ENCODE measurements around the gene YLPM1. TPM values are rescaled to one million over a fixed set of nuclear protein-coding genes. Genes with fewer than 3 reads are reported as not detected.

YLPM1 gene
- total and polyA plus RNA-seq, 2 donors (not counting 1 experiment from before 2014, with no cell fraction given): 22.4 to 116 TPM

GRCh38 chr14:74858022-74858421 is 94.9 kb downstream of the YLPM1 start:
- ATAC-seq (ENCODE audit: low read depth) (no peak), DNase-seq (no peak)
- ChIA-PET POLR2A (no interaction called here), CTCF (interaction anchor here (1.4 to 41.3 kb wide), 7 partner anchors 9 to 249 kb away, joined by 3 to 926 read pairs (median 82); partner anchors contain the start of genes DLST and PROX2)
- H4K20me1 ChIP-seq (ENCODE audit: control insufficient read depth, insufficient read depth, low read length, poor library complexity, severe bottlenecking): no peaks in the 10 kb centered on the region
- H3K27ac Mint-ChIP-seq: no peak overlapping the region
- H3K27me3 Mint-ChIP-seq: no peaks in the 10 kb centered on the region
- peaks cover 0 to 3% of the 10 kb centered on the region in 2 experiments for H3K36me3 ChIP-seq (replicated peaks in 1 of 2; ENCODE audit: control extremely low read depth in 1 of 2, control insufficient read depth in 1 of 2, extremely low read depth in 1 of 2, insufficient read depth in 2 of 2, low read length in 1 of 2)
- TF ChIP-seq EZH2 (IDR thresholded peaks at IDR 0.05; ENCODE audit: borderline replicate concordance, insufficient read depth, low read depth, low read length, poor library complexity, severe bottlenecking) (no peak), CTCF (IDR thresholded peaks at IDR 0.05) (no peak)
- H3K27ac ChIP-seq (ENCODE audit: low read length in 2 of 2): no peak overlapping the region
- intact Hi-C loops (cut with micrococcal nuclease): no loop called here
- peaks cover 23% of the 10 kb centered on the region for H3K4me1 Mint-ChIP-seq
- H3K9ac ChIP-seq (ENCODE audit: low read length): no peak overlapping the region
- no peak overlapping the region for H2AFZ ChIP-seq (ENCODE audit: insufficient read depth, low read depth, low read length, poor library complexity, severe bottlenecking)
- H3K4me3 ChIP-seq (ENCODE audit: control extremely low read depth in 1 of 5, extremely low read depth in 1 of 5, insufficient read depth in 1 of 5, low read depth in 2 of 5, low read length in 4 of 5): no peak overlapping the region
- no peak overlapping the region for H3K4me2 ChIP-seq (replicated peaks; ENCODE audit: low read depth, low read length, poor library complexity, severe bottlenecking)
- H3K4me1 ChIP-seq (ENCODE audit: control insufficient read depth in 2 of 2, insufficient read depth in 2 of 2, low read length in 2 of 2): peaks cover 3 to 29% of the 10 kb centered on the region in 2 donors
- no peaks in the 10 kb centered on the region for H3K9me3 Mint-ChIP-seq (ENCODE audit: insufficient read depth)
- H3K27me3 ChIP-seq (replicated peaks in 1 of 4; ENCODE audit: control extremely low read depth in 1 of 4, control insufficient read depth in 3 of 4, insufficient read depth in 4 of 4, low read length in 3 of 4): no peaks in the 10 kb centered on the region
- no peaks in the 10 kb centered on the region for H3K79me2 ChIP-seq (ENCODE audit: control insufficient read depth, insufficient read depth, low read length)
- H3K9me3 ChIP-seq (ENCODE audit: control extremely low read depth in 1 of 3, control insufficient read depth in 2 of 3, insufficient read depth in 1 of 3, low read length in 2 of 3): no peaks in the 10 kb centered on the region
- no peak overlapping the region for H3K4me3 Mint-ChIP-seq
- WGBS (ENCODE audit: insufficient coverage): 86% methylated on average over 1 of the region's 1 CpG

DNA sequence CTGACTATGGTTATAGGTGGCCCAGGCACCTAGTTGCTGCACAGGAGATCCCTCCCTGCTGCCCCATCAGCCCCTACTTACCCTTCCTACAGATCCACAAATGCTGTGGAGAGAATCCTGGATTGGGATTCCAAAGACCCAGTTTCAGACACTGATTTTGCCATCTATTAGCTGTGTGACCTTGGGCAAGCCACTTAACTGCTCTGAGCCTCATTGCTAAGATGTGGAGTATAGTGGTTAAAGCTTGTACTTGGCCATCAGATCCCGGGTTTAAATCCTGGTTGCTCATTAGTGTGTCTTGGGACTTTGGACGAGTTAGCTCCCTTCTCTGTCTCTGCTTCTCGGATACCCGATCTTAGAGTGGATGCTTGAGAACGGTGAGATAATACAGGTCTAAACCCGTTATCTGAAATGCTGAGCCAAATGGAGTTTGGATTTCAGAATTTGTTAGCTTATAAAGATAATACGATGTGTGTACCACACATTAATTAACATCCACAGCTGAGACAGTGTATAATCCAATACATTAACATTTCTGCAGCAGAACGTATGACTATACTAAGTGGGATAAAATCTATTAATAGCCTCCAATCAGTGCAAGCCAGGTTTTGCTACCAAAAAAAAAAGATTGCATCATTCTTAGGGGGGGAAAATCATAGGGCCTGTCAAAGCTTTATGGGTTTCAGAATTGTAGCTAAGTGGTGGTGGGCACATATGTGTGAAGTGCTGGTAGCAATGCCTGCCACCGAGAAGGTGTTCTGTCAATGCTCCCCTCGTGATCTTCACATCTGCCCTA is 96.8 kb downstream of the YLPM1 start:
- CTCF ChIA-PET: interaction anchor here (0.7 to 41.3 kb wide), 28 partner anchors 11 to 446 kb away, joined by 3 to 926 read pairs (median 6); partner anchors contain the start of genes ACYP1, DLST, EIF2B2 and PROX2
- Histone ChIP-seq H4K20me1 (ENCODE audit: control insufficient read depth, insufficient read depth, low read length, poor library complexity, severe bottlenecking) (no peaks in the 10 kb centered on the region), H3K36me3 (replicated peaks in 1 of 2; ENCODE audit: control extremely low read depth in 1 of 2, control insufficient read depth in 1 of 2, extremely low read depth in 1 of 2, insufficient read depth in 2 of 2, low read length in 1 of 2) (peaks cover 0 to 3% of the 10 kb centered on the region in 2 experiments), H3K27me3 (replicated peaks in 1 of 4; ENCODE audit: control extremely low read depth in 1 of 4, control insufficient read depth in 3 of 4, insufficient read depth in 4 of 4, low read length in 3 of 4) (no peaks in the 10 kb centered on the region), H3K9me3 (ENCODE audit: control extremely low read depth in 1 of 3, control insufficient read depth in 2 of 3, insufficient read depth in 1 of 3, low read length in 2 of 3) (no peaks in the 10 kb centered on the region), H3K27ac (ENCODE audit: low read length in 2 of 2) (no peak overlapping the region), H3K4me2 (replicated peaks; ENCODE audit: low read depth, low read length, poor library complexity, severe bottlenecking) (no peak overlapping the region), H2AFZ (ENCODE audit: insufficient read depth, low read depth, low read length, poor library complexity, severe bottlenecking) (no peak overlapping the region), H3K4me1 (ENCODE audit: control insufficient read depth in 2 of 2, insufficient read depth in 2 of 2, low read length in 2 of 2) (peaks cover 0 to 25% of the 10 kb centered on the region in 2 donors), H3K9ac (ENCODE audit: low read length) (no peak overlapping the region), H3K79me2 (ENCODE audit: control insufficient read depth, insufficient read depth, low read length) (no peaks in the 10 kb centered on the region), H3K4me3 (ENCODE audit: control extremely low read depth in 1 of 5, extremely low read depth in 1 of 5, insufficient read depth in 1 of 5, low read depth in 2 of 5, low read length in 4 of 5) (no peak overlapping the region)
- no peaks in the 10 kb centered on the region for H3K9me3 Mint-ChIP-seq (ENCODE audit: insufficient read depth)
- POLR2A ChIA-PET: interaction anchor here (1.5 kb wide), 1 partner anchor 46 kb away, joined by 7 read pairs; no protein-coding TSS in a partner anchor
- H3K27me3 Mint-ChIP-seq: no peaks in the 10 kb centered on the region
- peaks cover 13% of the 10 kb centered on the region for H3K4me1 Mint-ChIP-seq
- no peak overlapping the region for H3K27ac Mint-ChIP-seq
- DNase-seq: no peak
- WGBS (ENCODE audit: insufficient coverage): 97% methylated on average over 2 of the region's 10 CpGs
- ATAC-seq (ENCODE audit: low read depth): no peak
- no peak for TF ChIP-seq CTCF (IDR thresholded peaks at IDR 0.05)
- intact Hi-C loops (cut with micrococcal nuclease): no loop called here
- no peak overlapping the region for H3K4me3 Mint-ChIP-seq

Measured in B cell (primary cell).